ENCODE results near the gene INSYN2B.

The INSYN2B gene

GRCh38 chr5:169980418-169981053, at the start of gene INSYN2B:
INSYN2B (minus strand) TSS chr5:169980495; CDS start chr5:169883898, 96,597 bp downstream.
- intact Hi-C loops (cut with DNase I) = loop anchor here (1.0 kb wide), 1 partner anchor 279 kb away; no protein-coding TSS in a partner anchor
- DNase-seq = peak in 9 of 10 donors; percentile 54 to 96 (median 83)

DNA sequence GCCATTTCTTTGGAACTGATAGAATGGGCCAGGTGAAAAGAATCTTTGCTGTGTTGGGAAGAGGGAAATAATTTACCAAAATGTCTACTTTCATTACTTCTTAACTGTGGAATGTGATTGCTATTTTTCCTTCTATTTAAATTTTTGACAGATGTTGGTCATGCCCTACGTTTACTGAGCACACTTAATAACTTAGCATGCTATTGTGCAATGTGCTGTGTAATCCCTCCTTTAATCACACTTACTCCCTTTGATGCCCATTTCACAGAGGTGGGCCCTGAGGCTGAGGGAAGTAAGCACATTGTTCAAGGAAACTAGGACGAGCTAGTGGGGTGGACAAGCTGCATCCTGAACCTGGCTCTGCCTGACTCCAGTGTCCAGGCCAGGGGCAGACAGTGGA, 47.8 kb upstream of the INSYN2B start:
- no peak for DNase-seq
- intact Hi-C loops (cut with DNase I) = no loop called here

DNA sequence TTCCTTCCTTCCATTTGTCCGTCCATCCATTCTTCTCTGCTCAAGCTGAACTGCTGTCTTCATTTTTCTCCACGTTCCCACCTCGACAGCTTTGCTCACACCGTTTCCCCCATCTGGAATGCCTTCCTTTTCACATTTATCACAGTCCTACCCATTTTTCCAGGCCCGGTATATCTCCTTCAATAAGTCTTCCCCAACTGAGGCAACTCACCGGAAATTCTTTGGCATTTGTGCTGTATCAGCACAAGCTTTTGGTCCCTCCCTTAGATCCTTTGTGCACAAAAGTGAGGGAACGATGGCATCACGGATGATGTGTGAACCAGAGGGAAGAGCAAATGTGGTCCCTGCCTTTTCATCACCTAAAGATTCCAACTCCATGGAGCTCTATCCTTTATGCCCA, 45.6 kb upstream of the INSYN2B start:
- no peak for DNase-seq
- intact Hi-C loops (cut with DNase I) = no loop called here

DNA sequence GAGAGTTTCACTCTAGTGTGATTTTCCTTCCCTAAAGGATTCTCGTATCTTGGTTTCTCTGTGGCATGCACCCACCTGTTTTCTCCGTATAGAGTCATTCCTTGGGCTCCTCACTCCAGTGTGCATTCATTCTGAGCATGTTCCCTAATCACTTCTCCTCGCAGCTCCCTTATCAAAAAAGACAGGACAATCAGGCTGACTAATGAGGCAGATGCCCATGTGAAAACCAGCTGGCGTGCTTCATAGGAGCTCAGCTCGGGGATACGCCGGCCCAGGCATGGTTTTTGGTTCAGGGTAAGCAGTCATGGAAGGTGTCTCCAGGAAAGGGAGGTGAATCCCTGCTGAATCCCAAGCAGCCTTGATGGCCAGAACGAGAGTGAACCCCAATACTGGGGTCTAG, 41.2 kb upstream of the INSYN2B start:
- intact Hi-C loops (cut with DNase I) = no loop called here
- no peak for DNase-seq

GRCh38 chr5:170020423-170020822, 40.1 kb upstream of the INSYN2B start:
- DNase-seq = no peak
- intact Hi-C loops (cut with DNase I) = no loop called here

- intact Hi-C loops (cut with DNase I) = no loop called here
- DNase-seq = no peak
Measured at GRCh38 chr5:170012622-170013021, 32.3 kb upstream of the INSYN2B start.

DNA sequence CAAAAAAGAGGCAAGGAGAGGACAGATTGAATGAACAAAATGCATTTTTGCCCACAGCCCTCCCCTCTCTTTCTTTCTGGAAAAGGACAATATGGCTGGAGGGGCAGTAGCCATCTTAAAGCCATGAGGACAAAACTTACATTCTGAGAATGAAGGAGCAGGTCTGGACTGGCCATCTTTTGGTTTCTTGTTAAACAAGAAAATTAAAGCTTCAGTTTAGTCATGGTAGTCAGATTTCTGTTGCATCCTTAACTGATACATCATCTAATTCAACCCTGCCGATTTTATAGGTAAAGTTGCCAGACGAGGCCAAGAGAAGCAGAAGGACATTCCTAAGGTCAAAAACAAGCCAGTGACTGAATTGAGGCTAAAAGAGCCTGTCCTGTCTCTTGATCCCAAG, 31.5 kb upstream of the INSYN2B start:
- DNase-seq = no peak
- intact Hi-C loops (cut with DNase I) = no loop called here

DNA sequence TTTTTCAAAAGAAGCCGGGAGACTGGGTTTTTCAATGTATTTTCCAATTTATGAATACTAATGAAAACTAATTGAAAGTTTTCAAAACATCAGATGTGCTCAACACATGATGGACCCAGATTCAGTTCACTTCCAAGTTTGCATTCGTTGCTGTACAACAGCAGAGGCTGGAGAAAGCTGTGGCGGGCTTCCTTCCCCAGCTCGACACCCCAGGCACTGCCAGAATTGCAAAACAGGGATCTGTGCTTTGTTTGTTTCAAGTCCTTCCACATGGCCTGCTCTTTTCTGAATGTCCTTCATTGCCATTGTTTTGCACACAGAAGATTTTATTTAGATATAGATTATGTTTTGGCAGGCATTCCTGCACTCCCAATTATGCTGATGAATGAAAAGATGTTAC, 30.3 kb upstream of the INSYN2B start:
- intact Hi-C loops (cut with DNase I) = no loop called here

DNA sequence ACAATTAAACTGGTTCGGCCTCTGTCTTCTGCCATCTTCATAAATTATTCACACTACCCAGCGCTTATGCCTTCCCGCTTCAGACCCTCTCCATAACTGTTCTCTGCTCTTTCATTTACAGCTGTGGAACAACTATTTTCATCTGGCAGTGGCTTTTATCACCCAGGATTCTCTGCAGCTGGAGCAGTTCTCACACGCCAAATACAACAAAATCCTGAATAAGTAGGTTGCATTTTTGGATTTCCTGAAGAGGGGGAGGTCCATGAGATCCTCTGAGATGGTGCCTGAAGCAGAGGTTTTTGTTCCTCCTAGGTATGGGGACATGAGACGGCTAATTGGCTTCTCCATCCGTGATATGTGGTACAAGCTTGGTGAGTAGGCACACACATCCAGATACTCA, 28.1 kb upstream of the INSYN2B start:
- intact Hi-C loops (cut with DNase I) = no loop called here
- DNase-seq = no peak

More for the DNA sequence above, 30.3 kb upstream of the INSYN2B start:
- DNase-seq = no peak

GRCh38 chr5:170006021-170006420, 25.7 kb upstream of the INSYN2B start:
- no peak for DNase-seq
- intact Hi-C loops (cut with DNase I) = no loop called here

GRCh38 chr5:170000155-170000554, 19.9 kb upstream of the INSYN2B start:
- intact Hi-C loops (cut with DNase I) = no loop called here
- no peak for DNase-seq

GRCh38 chr5:169999621-170000020, 19.3 kb upstream of the INSYN2B start:
- intact Hi-C loops (cut with DNase I) = no loop called here

DNA sequence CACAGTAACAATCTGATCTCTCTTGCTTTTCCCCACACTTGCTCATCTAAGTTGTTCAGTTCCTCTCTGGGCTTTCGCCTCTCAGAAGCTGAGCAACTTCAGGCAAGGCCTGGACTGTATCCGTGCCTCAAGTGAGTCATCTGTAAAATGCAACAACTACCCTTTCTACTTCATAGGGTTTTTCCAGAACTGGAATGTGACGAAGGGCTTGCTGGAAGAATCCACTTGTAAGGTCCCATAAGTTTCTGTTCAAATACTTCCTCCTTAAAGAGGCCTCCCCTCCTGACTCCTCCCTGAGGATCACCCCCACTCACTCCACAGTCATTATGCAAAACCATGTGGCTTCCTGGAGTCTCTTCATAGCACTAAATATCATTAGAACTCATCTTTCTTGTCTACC, 17.5 kb upstream of the INSYN2B start:
- intact Hi-C loops (cut with DNase I) = no loop called here
- DNase-seq = no peak

More at GRCh38 chr5:169999621-170000020, 19.3 kb upstream of the INSYN2B start:
- no peak for DNase-seq

- no peak for DNase-seq
- intact Hi-C loops (cut with DNase I) = no loop called here
Measured at GRCh38 chr5:169993485-169993790, 13.1 kb upstream of the INSYN2B start.

GRCh38 chr5:169992789-169993484, 12.6 kb upstream of the INSYN2B start:
- DNase-seq = no peak
- intact Hi-C loops (cut with DNase I) = no loop called here

DNA sequence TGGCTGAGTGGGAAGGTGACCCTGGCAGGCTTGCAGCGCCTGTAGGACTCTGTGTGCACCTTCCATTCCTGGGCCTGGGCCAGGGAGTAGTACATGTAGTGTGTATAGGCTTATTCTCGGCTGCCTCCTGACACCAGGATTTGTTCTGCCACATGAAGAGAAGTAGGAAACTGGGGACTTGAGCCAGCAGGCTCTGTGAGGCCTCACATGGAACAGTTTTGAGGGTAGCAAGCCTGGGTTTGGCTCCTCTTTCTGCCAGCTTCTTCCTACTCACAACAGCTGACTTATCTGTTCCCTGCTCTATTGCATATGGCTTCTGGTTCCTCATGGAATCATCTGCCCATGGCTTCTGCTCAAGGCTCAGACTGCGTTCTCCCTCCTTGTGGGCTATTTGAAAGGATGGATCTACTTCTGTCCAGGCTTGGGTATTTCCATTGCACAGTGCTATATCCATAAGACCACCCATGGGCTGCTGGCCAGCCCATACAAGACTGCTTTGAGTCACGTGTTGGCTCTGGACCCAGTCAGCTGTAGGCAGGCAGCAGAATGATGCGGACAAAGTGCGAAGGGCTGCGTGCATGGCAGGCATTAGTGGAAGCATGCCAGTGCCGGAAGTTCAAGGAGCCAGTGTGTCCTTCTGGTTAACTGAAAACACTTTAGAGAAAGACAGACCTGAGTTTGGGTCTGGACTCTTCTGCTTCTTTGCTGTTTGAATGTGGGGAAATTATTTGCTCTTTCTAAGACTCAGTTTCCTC, 11.0 kb upstream of the INSYN2B start:
- peak in 3 of 10 donors; percentile 24 to 80 (median 76) for DNase-seq
- intact Hi-C loops (cut with DNase I) = no loop called here

DNA sequence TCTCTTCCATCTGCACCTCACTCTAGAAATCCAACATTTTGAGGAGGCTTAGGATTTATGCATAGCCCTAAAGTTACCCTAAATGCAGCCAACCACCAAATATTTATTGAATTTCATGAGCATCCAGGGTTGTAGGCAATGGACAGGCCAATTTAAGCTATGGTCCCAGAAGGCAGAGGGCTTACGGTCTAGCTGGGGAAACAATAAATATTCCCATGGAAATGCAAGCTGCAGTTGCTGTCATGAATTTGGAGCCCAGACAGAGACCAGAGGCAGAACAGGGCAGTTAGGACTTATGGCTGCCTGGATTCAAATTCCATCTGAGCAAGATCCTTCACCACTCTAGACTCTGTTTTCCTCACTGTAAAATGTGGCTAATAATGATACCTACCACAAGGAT, 9.1 kb upstream of the INSYN2B start:
- intact Hi-C loops (cut with DNase I) = no loop called here
- no peak for DNase-seq

DNA sequence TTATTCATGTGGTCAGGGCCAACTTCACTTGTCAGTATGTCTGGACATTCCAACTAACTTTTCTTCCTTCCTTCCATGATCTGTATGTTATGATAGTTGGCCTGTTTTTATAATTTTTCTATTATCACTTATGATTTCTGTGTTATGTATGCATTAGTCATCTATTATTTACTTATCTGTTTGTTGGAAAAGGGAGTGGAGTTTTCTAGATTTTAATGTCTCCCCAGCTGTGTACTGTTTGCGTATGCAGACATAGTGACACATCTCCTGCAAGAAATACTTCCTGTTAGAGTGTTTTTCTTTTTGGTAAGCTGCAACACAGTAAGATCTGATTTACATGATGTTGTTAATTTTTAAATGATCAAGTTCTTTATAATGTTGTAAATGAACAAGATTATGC, 8.7 kb upstream of the INSYN2B start:
- DNase-seq = no peak

GRCh38 chr5:169988206-169988605, 7.9 kb upstream of the INSYN2B start:
- intact Hi-C loops (cut with DNase I) = no loop called here
- no peak for DNase-seq

More for the DNA sequence above, 8.7 kb upstream of the INSYN2B start:
- intact Hi-C loops (cut with DNase I) = no loop called here

DNA sequence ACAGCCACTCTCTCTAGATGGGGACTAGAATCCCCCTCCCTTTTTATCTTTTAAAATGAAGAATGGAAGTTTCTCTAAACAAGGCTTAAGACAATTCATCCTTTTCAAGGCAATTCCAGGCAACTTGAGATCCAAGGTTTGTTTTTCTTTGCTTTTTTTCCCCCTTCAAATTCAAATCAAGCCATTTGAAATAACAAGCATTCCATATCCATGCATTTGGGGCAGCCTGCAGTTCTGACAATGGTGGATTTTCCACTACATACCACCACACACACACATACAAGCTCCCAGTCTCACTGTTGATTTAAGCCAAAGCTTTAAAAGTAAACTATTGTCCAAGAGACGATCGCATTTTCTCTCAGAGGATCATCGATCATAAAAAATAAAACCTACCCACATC, 424 bp downstream of the INSYN2B start:
- no peak for DNase-seq
- intact Hi-C loops (cut with DNase I) = loop anchor here (1.0 kb wide), 1 partner anchor 279 kb away; no protein-coding TSS in a partner anchor

- DNase-seq = no peak
- intact Hi-C loops (cut with DNase I) = no loop called here
Measured at GRCh38 chr5:169978714-169979113, 1.6 kb downstream of the INSYN2B start.

Data from posterior cingulate gyrus (tissue), 11 donors.